Ramos (cell line): ENCODE results near the gene PPP1CB.

Experiments used
- in situ Hi-C: fragments of 300-500 bp; cut with MboI; formaldehyde crosslinking; loops from one replicate; pipeline ENCODE4 v1.14.3; 2022; ENCODE audit warnings: low sequenced_read_pairs; ENCODE audit not compliant: unreplicated experiment

PPP1CB gene

GRCh38 chr2:28838971-28839370 lies 87.3 kb downstream of the PPP1CB start:
- in situ Hi-C loops = no loop called here

- in situ Hi-C loops = no loop called here
These were observed 90.4 kb downstream of the PPP1CB start for GRCh38 chr2:28842042-28842441.
